ENCODE data around the gene F3. TPM values are rescaled to one million over a fixed set of nuclear protein-coding genes. Genes with fewer than 3 reads are reported as not detected.
A peak's percentile ranks its signal among the peaks of the same experiment; 100 is the strongest.

Gene F3
- total RNA-seq, 1 experiment from 2014 or later = 58.5 TPM

- intact Hi-C loops (cut with micrococcal nuclease) = no loop called here
- TF ChIP-seq FOSL1 (IDR thresholded peaks at IDR 0.05; ENCODE audit: low read depth) (no peak), ATF3 (IDR thresholded peaks at IDR 0.05) (no peak), RAD21 (IDR thresholded peaks at IDR 0.05; ENCODE audit: low read depth) (no peak), CTCF (IDR thresholded peaks at IDR 0.05 in 2 of 3, conservative IDR thresholded peaks at IDR 0.05 in 1 of 3; ENCODE audit: borderline replicate concordance in 1 of 3, insufficient read depth in 1 of 3, low read depth in 2 of 3, low read length in 2 of 3) (no peak)
Observed at GRCh38 chr1:94582565-94582964, 41.0 kb upstream of the F3 start.

GRCh38 chr1:94580367-94581115 is 39.0 kb upstream of the F3 start:
- intact Hi-C loops (cut with micrococcal nuclease) = no loop called here
- Histone ChIP-seq H3K79me2 (ENCODE audit: insufficient read depth, low read length) (no peaks in the 10 kb centered on the region), H3K9ac (ENCODE audit: low read length) (peak overlapping the region; percentile 49), H3K9me3 (ENCODE audit: control insufficient read depth in 1 of 2, insufficient read depth in 1 of 2, low read depth in 1 of 2, low read length in 2 of 2) (peaks cover 0 to 5% of the 10 kb centered on the region in 2 experiments; a peak in 1 of 4 replicates), H3K4me2 (ENCODE audit: low read length) (peak overlapping the region; percentile 69), H2AFZ (ENCODE audit: low read depth, low read length, poor library complexity, severe bottlenecking) (peak overlapping the region; percentile 88), H3K4me3 (replicated peaks in 1 of 2; ENCODE audit: low read depth in 1 of 2, low read length in 2 of 2) (peak overlapping the region in 1 of 2 experiments; percentile 9; a peak in 1 of 4 replicates), H3K27ac (ENCODE audit: low read depth, low read length) (peak overlapping the region; percentile 68), H3K9me2 (ENCODE audit: insufficient read depth) (no peaks in the 10 kb centered on the region), H3K36me3 (ENCODE audit: control insufficient read depth in 1 of 2, insufficient read depth in 2 of 2, low read length in 2 of 2) (no peaks in the 10 kb centered on the region), H3K4me1 (ENCODE audit: control insufficient read depth in 1 of 2, insufficient read depth in 2 of 2, low read length in 2 of 2) (peaks cover 15 to 35% of the 10 kb centered on the region in 2 experiments), H3K27me3 (ENCODE audit: insufficient read depth, low read length) (no peaks in the 10 kb centered on the region), H4K20me1 (ENCODE audit: insufficient read depth) (no peaks in the 10 kb centered on the region)
- no TSS peak for BruUV-seq (replicated peaks)
- ChIA-PET POLR2A (interaction anchor here (0.8 to 1.6 kb wide), 2 partner anchors 20 to 22 kb away, joined by 3 to 4 read pairs; no protein-coding TSS in a partner anchor), RAD21 (ENCODE audit: low non-redundant PET in 1 of 2, low total read pairs in 2 of 2, uncharacterized antibody in 2 of 2, unreplicated experiment in 2 of 2) (no interaction called here), CTCF (no interaction called here)
- DNase-seq (ENCODE audit: low read depth, low spot score) = no peak
- ATAC-seq = peak; percentile 68
- TF ChIP-seq CBX3 (IDR thresholded peaks at IDR 0.05; ENCODE audit: low read depth) (no peak), REST (IDR thresholded peaks at IDR 0.05; ENCODE audit: low read depth) (no peak), RAD21 (IDR thresholded peaks at IDR 0.05; ENCODE audit: low read depth) (no peak), SRF (IDR thresholded peaks at IDR 0.05; ENCODE audit: low read depth) (no peak), POLR2AphosphoS5 (IDR thresholded peaks at IDR 0.05; ENCODE audit: low read depth, low read length) (no peak), ZNF274 (IDR thresholded peaks at IDR 0.05; ENCODE audit: low read depth, low read length) (no peak), TCF7L2 (IDR thresholded peaks at IDR 0.05; ENCODE audit: borderline replicate concordance, extremely low read depth, insufficient read depth, insufficient read length) (no peak), ATF3 (IDR thresholded peaks at IDR 0.05) (no peak), FOSL1 (IDR thresholded peaks at IDR 0.05; ENCODE audit: low read depth) (no peak), JUND (IDR thresholded peaks at IDR 0.05) (no peak), SP1 (IDR thresholded peaks at IDR 0.05; ENCODE audit: low read depth) (no peak)

More at GRCh38 chr1:94582565-94582964, 41.0 kb upstream of the F3 start:
- Histone ChIP-seq H3K9ac (ENCODE audit: low read length) (no peak overlapping the region), H3K4me1 (ENCODE audit: control insufficient read depth in 1 of 2, insufficient read depth in 2 of 2, low read length in 2 of 2) (peaks cover 15 to 35% of the 10 kb centered on the region in 2 experiments), H4K20me1 (ENCODE audit: insufficient read depth) (no peaks in the 10 kb centered on the region), H3K9me2 (ENCODE audit: insufficient read depth) (no peaks in the 10 kb centered on the region), H3K27ac (ENCODE audit: low read depth, low read length) (no peak overlapping the region), H3K36me3 (ENCODE audit: control insufficient read depth in 1 of 2, insufficient read depth in 2 of 2, low read length in 2 of 2) (no peaks in the 10 kb centered on the region), H2AFZ (ENCODE audit: low read depth, low read length, poor library complexity, severe bottlenecking) (peak overlapping the region; percentile 39), H3K79me2 (ENCODE audit: insufficient read depth, low read length) (no peaks in the 10 kb centered on the region), H3K27me3 (ENCODE audit: insufficient read depth, low read length) (no peaks in the 10 kb centered on the region), H3K4me2 (ENCODE audit: low read length) (no peak overlapping the region), H3K9me3 (ENCODE audit: control insufficient read depth in 1 of 2, insufficient read depth in 1 of 2, low read depth in 1 of 2, low read length in 2 of 2) (peaks cover 0 to under 1% of the 10 kb centered on the region in 2 experiments; a peak in 1 of 4 replicates), H3K4me3 (replicated peaks in 1 of 2; ENCODE audit: low read depth in 1 of 2, low read length in 2 of 2) (no peak overlapping the region)
- ChIA-PET RAD21 (ENCODE audit: low non-redundant PET in 1 of 2, low total read pairs in 2 of 2, uncharacterized antibody in 2 of 2, unreplicated experiment in 2 of 2) (no interaction called here), POLR2A (interaction anchor here (0.7 kb wide), 1 partner anchor 16 kb away, joined by 4 read pairs; no protein-coding TSS in a partner anchor), CTCF (no interaction called here)
- no peak for DNase-seq (ENCODE audit: low read depth, low spot score)
- no peak for ATAC-seq
- no TSS peak for BruUV-seq (replicated peaks)

All from HCT116 (cell line).